Thyroid gland (tissue), 4 donors: Measurements from ENCODE around the gene ADAMTS20. TPM values are rescaled to one million over a fixed set of nuclear protein-coding genes. Genes with fewer than 3 reads are reported as not detected.

Experiments used
- DNase-seq, 2 donors: peaks; one replicate each; pipeline ENCODE4 v3.0.0-alpha.2; 2019
- H3K27ac ChIP-seq, 3 donors: fragments of 200-600 bp; sonication (generic); 1 replicate in 2 of 3; 2 replicates in 1 of 3; pipeline ENCODE4 v1.5.1; 2016 to 2019; ENCODE audit warnings: mild to moderate bottlenecking in 1 of 3, moderate library complexity in 1 of 3
- H3K27me3 ChIP-seq: fragments of 200-600 bp; sonication (generic); one replicate; pipeline ENCODE4 v1.5.1; 2019
- H3K36me3 ChIP-seq, 2 donors: fragments of 200-600 bp; sonication (generic); one replicate each; pipeline ENCODE4 v1.5.1; 2016 to 2019
- H3K4me1 ChIP-seq, 2 donors: fragments of 200-600 bp; sonication (generic); one replicate each; pipeline ENCODE4 v1.5.1; 2017 to 2019
- H3K4me3 ChIP-seq, 3 donors: fragments of 200-600 bp; sonication (generic); replicated peaks in 1 of 3; 1 replicate in 2 of 3; 2 replicates in 1 of 3; pipeline ENCODE4 v1.5.1; 2016; ENCODE audit warnings: mild to moderate bottlenecking in 1 of 3
- H3K9me3 ChIP-seq: fragments of 200-600 bp; sonication (generic); one replicate; pipeline ENCODE4 v1.5.1; 2017
- CTCF ChIP-seq, 6 experiments: fragments of 200-600 bp in 3 of 6; fragments of 450-650 bp in 3 of 6; sonication (generic) in 3 of 6; IDR thresholded peaks; one replicate each; pipeline ENCODE4 v1.5.1; 2016 to 2019; ENCODE audit warnings: antibody characterized with exemption in 6 of 6, mild to moderate bottlenecking in 2 of 6, inconsistent platforms in 1 of 6, moderate library complexity in 1 of 6
- POLR2A ChIP-seq, 2 donors: fragments of 450-650 bp; IDR thresholded peaks; one replicate each; pipeline ENCODE4 v1.6.1; 2017; ENCODE audit warnings: antibody characterized with exemption in 2 of 2, mild to moderate bottlenecking in 2 of 2, moderate library complexity in 1 of 2
- WGBS, 2 donors: methylation state at CpG; one replicate each; pipeline ENCODE4 v1.1.5; 2017; 5-methylcytosine and 5-hydroxymethylcytosine counted together
- intact Hi-C: fragments of 100-400 bp; cut with DNase I; formaldehyde crosslinking; loops from one replicate; pipeline ENCODE4 v1.15.1; 2023
- total RNA-seq, 4 donors: library from RNA; depleted of rRNA; stranded (reverse); fragments of >200 nt; gene quantifications; one replicate each; pipeline ENCODE4 v1.2.3, GENCODE V29; 2016

ADAMTS20 gene
- total RNA-seq, 4 donors from 2014 or later: 0.11 TPM; not detected in 3

- Histone ChIP-seq H3K4me3 (no peak overlapping the region), H3K36me3 (no peaks in the 10 kb centered on the region), H3K9me3 (no peaks in the 10 kb centered on the region), H3K4me1 (no peaks in the 10 kb centered on the region), H3K27ac (no peak overlapping the region), H3K27me3 (no peaks in the 10 kb centered on the region)
- WGBS, 2 donors: 82 to 90% methylated on average over 2 of the region's 2 CpGs
- TF ChIP-seq POLR2A (IDR thresholded peaks at IDR 0.05): no peak
- TF ChIP-seq CTCF (IDR thresholded peaks at IDR 0.05): no peak
- intact Hi-C loops: no loop called here
- no peak for DNase-seq
Observed at GRCh38 chr12:43332977-43333640, 218.9 kb downstream of the ADAMTS20 start.

GRCh38 chr12:43331935-43332334 is 220.1 kb downstream of the ADAMTS20 start:
- H3K27ac ChIP-seq: no peak overlapping the region
- intact Hi-C loops: no loop called here
- 76 to 85% methylated on average over 3 of the region's 3 CpGs for WGBS, 2 donors
- no peak for TF ChIP-seq CTCF (IDR thresholded peaks at IDR 0.05)
- TF ChIP-seq POLR2A (IDR thresholded peaks at IDR 0.05): no peak
- no peak overlapping the region for H3K4me3 ChIP-seq
- no peaks in the 10 kb centered on the region for H3K36me3 ChIP-seq
- H3K4me1 ChIP-seq: no peaks in the 10 kb centered on the region
- no peaks in the 10 kb centered on the region for H3K9me3 ChIP-seq
- DNase-seq: no peak
- H3K27me3 ChIP-seq: no peaks in the 10 kb centered on the region

GRCh38 chr12:43329375-43329774 is 222.6 kb downstream of the ADAMTS20 start:
- no peaks in the 10 kb centered on the region for H3K9me3 ChIP-seq
- no peak overlapping the region for H3K4me3 ChIP-seq
- TF ChIP-seq CTCF (IDR thresholded peaks at IDR 0.05): no peak
- TF ChIP-seq POLR2A (IDR thresholded peaks at IDR 0.05): no peak
- H3K36me3 ChIP-seq: no peaks in the 10 kb centered on the region
- no peaks in the 10 kb centered on the region for H3K4me1 ChIP-seq
- no peak for DNase-seq
- no peak overlapping the region for H3K27ac ChIP-seq
- 71 to 76% methylated on average over 1 of the region's 1 CpG for WGBS, 2 donors
- no peaks in the 10 kb centered on the region for H3K27me3 ChIP-seq
- intact Hi-C loops: no loop called here

GRCh38 chr12:43325786-43326185 is 226.2 kb downstream of the ADAMTS20 start:
- 84% methylated on average over 5 of the region's 5 CpGs for WGBS, 2 donors
- no peaks in the 10 kb centered on the region for H3K4me1 ChIP-seq
- no peak overlapping the region for H3K4me3 ChIP-seq
- TF ChIP-seq POLR2A (IDR thresholded peaks at IDR 0.05): no peak
- no peak for TF ChIP-seq CTCF (IDR thresholded peaks at IDR 0.05)
- no peaks in the 10 kb centered on the region for H3K36me3 ChIP-seq
- intact Hi-C loops: no loop called here
- DNase-seq: no peak
- no peak overlapping the region for H3K27ac ChIP-seq
- no peaks in the 10 kb centered on the region for H3K9me3 ChIP-seq
- no peaks in the 10 kb centered on the region for H3K27me3 ChIP-seq

GRCh38 chr12:43320281-43320680 is 231.7 kb downstream of the ADAMTS20 start:
- H3K4me1 ChIP-seq: no peaks in the 10 kb centered on the region
- intact Hi-C loops: no loop called here
- no peaks in the 10 kb centered on the region for H3K9me3 ChIP-seq
- DNase-seq: no peak
- no peak overlapping the region for H3K27ac ChIP-seq
- no peaks in the 10 kb centered on the region for H3K27me3 ChIP-seq
- no peak overlapping the region for H3K4me3 ChIP-seq
- no peaks in the 10 kb centered on the region for H3K36me3 ChIP-seq
- TF ChIP-seq CTCF (IDR thresholded peaks at IDR 0.05): no peak
- no peak for TF ChIP-seq POLR2A (IDR thresholded peaks at IDR 0.05)
- WGBS, 2 donors: 75 to 79% methylated on average over 4 of the region's 4 CpGs
